ENCODE measurements around the gene CASKIN1. TPM values are rescaled to one million over a fixed set of nuclear protein-coding genes. Genes with fewer than 3 reads are reported as not detected.

CASKIN1 gene
- total and polyA plus RNA-seq, 10 of the 15 experiments (the other 5 are each of a cell fraction or from before 2014, with no cell fraction given): 0.03 to 0.33 (median 0.11) TPM; not detected in 5

DNA sequence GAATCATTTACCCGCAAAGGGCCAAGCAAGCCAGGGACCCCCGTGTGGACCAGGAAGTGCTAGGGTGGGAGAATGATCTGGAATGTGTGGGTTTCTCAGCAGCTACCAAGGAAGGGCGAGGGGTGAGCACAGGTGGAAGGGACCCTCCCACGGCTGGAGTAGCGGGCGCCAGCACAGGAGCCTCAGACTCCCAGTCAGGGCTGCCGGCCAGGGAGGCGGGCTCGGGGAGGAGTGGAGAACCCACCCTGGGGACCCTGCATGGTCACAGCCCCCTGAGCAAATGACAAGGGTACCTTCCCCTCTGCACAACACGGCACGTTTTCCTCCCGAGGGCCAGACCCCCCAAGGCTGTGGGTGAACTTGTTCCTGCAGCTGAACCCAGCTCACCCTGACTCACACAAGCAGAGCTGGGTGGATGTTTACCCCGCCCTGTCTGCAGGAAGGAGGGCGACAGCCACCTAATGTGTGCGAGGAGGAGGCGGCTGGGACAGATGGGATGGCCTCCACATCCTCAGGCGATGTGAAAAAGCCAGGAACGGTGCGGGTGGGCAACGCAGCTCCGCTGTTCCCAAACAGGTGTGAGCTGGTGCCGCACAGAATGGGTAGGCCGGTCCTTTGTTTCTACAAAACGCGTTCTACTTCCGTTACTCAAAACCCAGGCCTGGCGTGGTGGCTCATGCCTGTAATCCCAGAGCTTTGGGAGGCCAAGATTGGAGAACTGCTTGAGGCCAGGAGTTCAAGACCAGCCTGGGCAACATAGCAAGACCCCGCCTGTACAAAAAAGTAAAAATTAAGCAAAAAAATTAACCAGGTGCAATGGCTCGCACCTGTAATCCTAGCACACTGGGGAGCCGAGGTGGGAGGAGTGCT is 48.8 kb upstream of the CASKIN1 start:
- H4K20me1 ChIP-seq (ENCODE audit: control insufficient read depth, insufficient read depth): no peaks in the 10 kb centered on the region
- SMC1A ChIA-PET (ENCODE audit: uncharacterized antibody, unreplicated experiment): no interaction called here
- BruUV-seq (replicated peaks): no TSS peak
- H3K4me3 ChIP-seq: no peak overlapping the region
- FAIRE-seq: no peak
- DNase-seq (ENCODE audit: low read depth, low spot score): no peak
- no peak overlapping the region for H3K4me2 ChIP-seq (ENCODE audit: control insufficient read depth, insufficient read depth)
- in situ Hi-C loops (cut with MboI): no loop called here
- H3K79me2 ChIP-seq (ENCODE audit: control insufficient read depth, insufficient read depth, low read length): peaks cover 5% of the 10 kb centered on the region
- RAD21 ChIA-PET (ENCODE audit: unreplicated experiment): no interaction called here
- CTCF ChIA-PET: interaction anchor here (0.6 kb wide), 1 partner anchor 1057 kb away, joined by 3 read pairs; no protein-coding TSS in a partner anchor
- H3K9me3 ChIP-seq (replicated peaks; ENCODE audit: control insufficient read depth, insufficient read depth, low read length): no peaks in the 10 kb centered on the region
- no peak for TF ChIP-seq RCOR1 (conservative IDR thresholded peaks at IDR 0.05; ENCODE audit: low read depth, low read length)
- no peak for TF ChIP-seq CBFB (IDR thresholded peaks at IDR 0.05; ENCODE audit: low read depth)
- TF ChIP-seq, protein P1, sequence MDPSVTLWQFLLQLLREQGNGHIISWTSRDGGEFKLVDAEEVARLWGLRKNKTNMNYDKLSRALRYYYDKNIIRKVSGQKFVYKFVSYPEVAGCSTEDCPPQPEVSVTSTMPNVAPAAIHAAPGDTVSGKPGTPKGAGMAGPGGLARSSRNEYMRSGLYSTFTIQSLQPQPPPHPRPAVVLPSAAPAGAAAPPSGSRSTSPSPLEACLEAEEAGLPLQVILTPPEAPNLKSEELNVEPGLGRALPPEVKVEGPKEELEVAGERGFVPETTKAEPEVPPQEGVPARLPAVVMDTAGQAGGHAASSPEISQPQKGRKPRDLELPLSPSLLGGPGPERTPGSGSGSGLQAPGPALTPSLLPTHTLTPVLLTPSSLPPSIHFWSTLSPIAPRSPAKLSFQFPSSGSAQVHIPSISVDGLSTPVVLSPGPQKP (IDR thresholded peaks at IDR 0.05; ENCODE audit: low read depth, low read length): no peak
- no peak for TF ChIP-seq LARP7 (IDR thresholded peaks at IDR 0.05)
- no peak for TF ChIP-seq JUND (IDR thresholded peaks at IDR 0.05; ENCODE audit: low read depth, low read length)
- POLR2A ChIA-PET: interaction anchor here (0.5 kb wide), 1 partner anchor 166 kb away, joined by 3 read pairs; no protein-coding TSS in a partner anchor
- no peak overlapping the region for H3K27ac ChIP-seq (ENCODE audit: control insufficient read depth, insufficient read depth)
- peaks cover 0 to 22% of the 10 kb centered on the region in 2 experiments; a peak in 2 of 4 replicates for H3K36me3 ChIP-seq (ENCODE audit: control insufficient read depth in 2 of 2, insufficient read depth in 2 of 2, low read length in 1 of 2)
- H3K4me1 ChIP-seq (ENCODE audit: control insufficient read depth, insufficient read depth, low read length): peaks cover 3% of the 10 kb centered on the region; the same call in 1 of the 2 replicates
- intact Hi-C loops (cut with micrococcal nuclease; ENCODE audit: unreplicated experiment): no loop called here
- no peak overlapping the region for H2AFZ ChIP-seq (ENCODE audit: control insufficient read depth, low read depth, low read length)
- no peaks in the 10 kb centered on the region for H3K27me3 ChIP-seq (replicated peaks in 1 of 2; ENCODE audit: control insufficient read depth in 2 of 2, insufficient read depth in 2 of 2, low read length in 1 of 2)
- 90% methylated on average over 30 of the region's 30 CpGs for WGBS (ENCODE audit: insufficient coverage, insufficient replicate concordance, low lambda C conversion rate, missing lambda C conversion rate)
- no peak for ATAC-seq
- no peak overlapping the region for H3K9ac ChIP-seq (ENCODE audit: control insufficient read depth, insufficient read depth, low read length)
